ENCODE measurements around the gene KLRF1.

DNA sequence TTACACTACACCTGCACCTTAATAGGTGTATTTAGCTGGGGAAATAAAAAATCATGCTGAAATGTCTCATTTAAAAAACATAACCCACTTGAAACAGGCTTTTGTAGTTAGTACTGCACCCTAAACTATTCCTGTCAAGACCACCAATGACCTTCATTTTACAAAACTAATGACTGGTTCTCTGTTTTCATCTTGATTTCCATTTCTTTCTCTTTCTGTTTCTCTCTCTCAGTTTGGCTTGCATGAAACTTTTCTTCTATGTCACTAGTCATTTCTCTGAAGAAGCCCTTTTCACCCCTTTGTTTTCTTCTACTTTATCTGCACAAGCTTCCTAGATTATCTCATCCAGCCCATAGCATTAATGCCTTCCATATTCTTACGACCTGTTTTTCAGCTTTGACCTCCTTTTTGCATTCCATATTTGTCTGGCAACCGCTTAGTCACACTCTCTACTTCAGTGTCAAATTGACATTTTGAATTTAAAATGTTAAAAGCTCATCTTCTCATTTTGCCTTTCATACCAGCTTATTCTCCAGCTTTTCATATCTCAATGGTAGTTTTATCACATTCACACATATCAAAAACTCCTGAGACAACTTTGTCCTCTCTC, 32.7 kb upstream of the KLRF1 start:
- TF ChIP-seq POLR2A (IDR thresholded peaks at IDR 0.05; ENCODE audit: low read length) (no peak), GATA1 (IDR thresholded peaks at IDR 0.05; ENCODE audit: low read depth, low read length) (no peak)

Measured in erythroblast (primary cell).